ENCODE results near the gene RERG.

DNA sequence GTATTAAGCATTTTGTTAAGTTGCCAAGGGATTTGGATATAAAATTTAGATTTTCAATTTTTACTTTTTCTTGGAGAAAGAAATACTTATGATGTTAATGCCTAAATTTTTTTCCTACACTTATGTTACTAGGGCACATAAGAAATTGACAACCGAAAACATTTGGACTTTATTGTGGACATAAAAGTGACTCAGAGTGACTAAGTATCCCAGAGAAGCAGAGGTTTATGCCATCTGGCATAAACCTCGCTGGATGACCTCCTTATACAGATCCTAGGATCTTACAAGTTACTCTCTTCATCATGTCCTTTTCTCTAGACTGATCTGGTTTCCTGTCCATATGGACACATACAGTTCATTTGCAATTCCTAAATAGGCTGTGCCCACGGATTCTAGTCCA lies 89.8 kb downstream of the RERG start:
- TF ChIP-seq, protein P1, sequence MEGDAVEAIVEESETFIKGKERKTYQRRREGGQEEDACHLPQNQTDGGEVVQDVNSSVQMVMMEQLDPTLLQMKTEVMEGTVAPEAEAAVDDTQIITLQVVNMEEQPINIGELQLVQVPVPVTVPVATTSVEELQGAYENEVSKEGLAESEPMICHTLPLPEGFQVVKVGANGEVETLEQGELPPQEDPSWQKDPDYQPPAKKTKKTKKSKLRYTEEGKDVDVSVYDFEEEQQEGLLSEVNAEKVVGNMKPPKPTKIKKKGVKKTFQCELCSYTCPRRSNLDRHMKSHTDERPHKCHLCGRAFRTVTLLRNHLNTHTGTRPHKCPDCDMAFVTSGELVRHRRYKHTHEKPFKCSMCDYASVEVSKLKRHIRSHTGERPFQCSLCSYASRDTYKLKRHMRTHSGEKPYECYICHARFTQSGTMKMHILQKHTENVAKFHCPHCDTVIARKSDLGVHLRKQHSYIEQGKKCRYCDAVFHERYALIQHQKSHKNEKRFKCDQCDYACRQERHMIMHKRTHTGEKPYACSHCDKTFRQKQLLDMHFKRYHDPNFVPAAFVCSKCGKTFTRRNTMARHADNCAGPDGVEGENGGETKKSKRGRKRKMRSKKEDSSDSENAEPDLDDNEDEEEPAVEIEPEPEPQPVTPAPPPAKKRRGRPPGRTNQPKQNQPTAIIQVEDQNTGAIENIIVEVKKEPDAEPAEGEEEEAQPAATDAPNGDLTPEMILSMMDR (IDR thresholded peaks at IDR 0.05; ENCODE audit: insufficient read depth, low read length, poor library complexity, severe bottlenecking): no peak
- no peak for TF ChIP-seq EZH2phosphoT487 (conservative IDR thresholded peaks at IDR 0.05; ENCODE audit: low read length)

Data from SU-DHL-6 (cell line).